H1 (cell line): ENCODE data around the gene NLRP3.

Source experiments
- CBX5 ChIP-seq: fragments of 300-800, 300-1000 bp; sonication (generic); IDR thresholded peaks from 2 replicates; pipeline ENCODE4 v1.7.1; 2016; ENCODE audit warnings: antibody characterized with exemption, low read length, low read depth
- CHD1 ChIP-seq: IDR thresholded peaks from 2 replicates; pipeline ENCODE4 v1.6.1; 2012; ENCODE audit warnings: low read depth, low read length, improper control_type of control experiment
- JUND ChIP-seq: IDR thresholded peaks from 2 replicates; pipeline ENCODE4 v1.6.1; 2011; ENCODE audit warnings: mild to moderate bottlenecking, improper control_type of control experiment, low read length
- MAFK ChIP-seq: IDR thresholded peaks from 2 replicates; pipeline ENCODE4 v1.6.1; 2012; ENCODE audit warnings: low read depth, mild to moderate bottlenecking, improper control_type of control experiment, low read length
- NRF1 ChIP-seq: IDR thresholded peaks from 2 replicates; pipeline ENCODE4 v1.6.1; 2011; ENCODE audit warnings: mild to moderate bottlenecking, low read depth, low read length, improper control_type of control experiment
- RAD21 ChIP-seq, 2 experiments: IDR thresholded peaks in 1 of 2; conservative IDR thresholded peaks in 1 of 2; 2 replicates each; pipeline ENCODE4 v1.6.1; 2011; ENCODE audit warnings: low read depth in 2 of 2, low read length in 2 of 2, improper control_type of control experiment in 1 of 2, inconsistent platforms in 1 of 2, mild to moderate bottlenecking in 1 of 2, moderate library complexity in 1 of 2
- SIN3A ChIP-seq, 2 experiments: IDR thresholded peaks in 1 of 2; conservative IDR thresholded peaks in 1 of 2; 2 replicates each; pipeline ENCODE4 v1.6.1; 2011 to 2012; ENCODE audit warnings: low read length in 2 of 2, improper control_type of control experiment in 1 of 2, low read depth in 1 of 2, mild to moderate bottlenecking in 1 of 2
- SRF ChIP-seq: IDR thresholded peaks from 2 replicates; pipeline ENCODE4 v1.6.1; 2011; ENCODE audit warnings: mild to moderate bottlenecking, low read depth, low read length, moderate library complexity
- TAF1 ChIP-seq: IDR thresholded peaks from 2 replicates; pipeline ENCODE4 v1.6.1; 2011; ENCODE audit warnings: mild to moderate bottlenecking, low read depth, low read length
- TEAD4 ChIP-seq: IDR thresholded peaks from 2 replicates; pipeline ENCODE4 v1.6.1; 2012; ENCODE audit warnings: low read depth, low read length, inconsistent platforms, mixed read lengths
- YY1 ChIP-seq: IDR thresholded peaks from 2 replicates; pipeline ENCODE4 v1.6.1; 2011; ENCODE audit warnings: low read depth, mild to moderate bottlenecking, low read length
- TF ChIP-seq, protein P1 (sequence below), 3 experiments: IDR thresholded peaks; 1 replicate in 2 of 3; 2 replicates in 1 of 3; pipeline versions ENCODE4 v1.5.1 to v1.6.1; 2011; ENCODE audit warnings: low read length in 3 of 3, mild to moderate bottlenecking in 3 of 3, inconsistent platforms in 2 of 3, low read depth in 1 of 3, moderate library complexity in 1 of 3; ENCODE audit not compliant: insufficient read depth in 1 of 3; ENCODE audit errors: control extremely low read depth in 1 of 3
- TF ChIP-seq, protein P2 (sequence below): IDR thresholded peaks from 2 replicates; pipeline ENCODE4 v1.6.1; 2012; ENCODE audit warnings: inconsistent platforms
- TF ChIP-seq, protein P3 (sequence below): IDR thresholded peaks from 2 replicates; pipeline ENCODE4 v1.6.1; 2012; ENCODE audit warnings: low read length, inconsistent platforms

DNA sequence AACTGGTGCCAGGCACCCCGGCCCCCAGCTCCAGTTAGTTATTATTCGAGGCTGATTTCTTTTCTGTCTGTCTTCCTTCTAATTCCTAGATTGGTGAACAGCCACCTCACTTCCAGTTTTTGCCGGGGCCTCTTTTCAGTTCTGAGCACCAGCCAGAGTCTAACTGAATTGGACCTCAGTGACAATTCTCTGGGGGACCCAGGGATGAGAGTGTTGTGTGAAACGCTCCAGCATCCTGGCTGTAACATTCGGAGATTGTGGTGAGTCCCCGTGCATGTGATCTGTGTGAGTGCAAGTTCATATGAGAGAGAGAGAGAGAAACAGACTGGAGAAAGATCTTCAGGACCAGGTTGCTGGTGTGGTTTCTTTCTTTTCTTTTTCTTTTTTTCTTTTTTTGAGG is 13.5 kb downstream of the NLRP3 start:
- TF ChIP-seq SRF, result no peak
- TF ChIP-seq, protein P1, sequence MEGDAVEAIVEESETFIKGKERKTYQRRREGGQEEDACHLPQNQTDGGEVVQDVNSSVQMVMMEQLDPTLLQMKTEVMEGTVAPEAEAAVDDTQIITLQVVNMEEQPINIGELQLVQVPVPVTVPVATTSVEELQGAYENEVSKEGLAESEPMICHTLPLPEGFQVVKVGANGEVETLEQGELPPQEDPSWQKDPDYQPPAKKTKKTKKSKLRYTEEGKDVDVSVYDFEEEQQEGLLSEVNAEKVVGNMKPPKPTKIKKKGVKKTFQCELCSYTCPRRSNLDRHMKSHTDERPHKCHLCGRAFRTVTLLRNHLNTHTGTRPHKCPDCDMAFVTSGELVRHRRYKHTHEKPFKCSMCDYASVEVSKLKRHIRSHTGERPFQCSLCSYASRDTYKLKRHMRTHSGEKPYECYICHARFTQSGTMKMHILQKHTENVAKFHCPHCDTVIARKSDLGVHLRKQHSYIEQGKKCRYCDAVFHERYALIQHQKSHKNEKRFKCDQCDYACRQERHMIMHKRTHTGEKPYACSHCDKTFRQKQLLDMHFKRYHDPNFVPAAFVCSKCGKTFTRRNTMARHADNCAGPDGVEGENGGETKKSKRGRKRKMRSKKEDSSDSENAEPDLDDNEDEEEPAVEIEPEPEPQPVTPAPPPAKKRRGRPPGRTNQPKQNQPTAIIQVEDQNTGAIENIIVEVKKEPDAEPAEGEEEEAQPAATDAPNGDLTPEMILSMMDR (IDR thresholded peaks at IDR 0.05; ENCODE audit: control extremely low read depth in 1 of 3, insufficient read depth in 1 of 3, low read depth in 1 of 3, low read length in 3 of 3), result no peak
- TF ChIP-seq TAF1, result no peak
- TF ChIP-seq CHD1, result no peak
- TF ChIP-seq JUND, result no peak
- TF ChIP-seq, protein P2, sequence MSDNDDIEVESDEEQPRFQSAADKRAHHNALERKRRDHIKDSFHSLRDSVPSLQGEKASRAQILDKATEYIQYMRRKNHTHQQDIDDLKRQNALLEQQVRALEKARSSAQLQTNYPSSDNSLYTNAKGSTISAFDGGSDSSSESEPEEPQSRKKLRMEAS, result no peak
- TF ChIP-seq, protein P3, sequence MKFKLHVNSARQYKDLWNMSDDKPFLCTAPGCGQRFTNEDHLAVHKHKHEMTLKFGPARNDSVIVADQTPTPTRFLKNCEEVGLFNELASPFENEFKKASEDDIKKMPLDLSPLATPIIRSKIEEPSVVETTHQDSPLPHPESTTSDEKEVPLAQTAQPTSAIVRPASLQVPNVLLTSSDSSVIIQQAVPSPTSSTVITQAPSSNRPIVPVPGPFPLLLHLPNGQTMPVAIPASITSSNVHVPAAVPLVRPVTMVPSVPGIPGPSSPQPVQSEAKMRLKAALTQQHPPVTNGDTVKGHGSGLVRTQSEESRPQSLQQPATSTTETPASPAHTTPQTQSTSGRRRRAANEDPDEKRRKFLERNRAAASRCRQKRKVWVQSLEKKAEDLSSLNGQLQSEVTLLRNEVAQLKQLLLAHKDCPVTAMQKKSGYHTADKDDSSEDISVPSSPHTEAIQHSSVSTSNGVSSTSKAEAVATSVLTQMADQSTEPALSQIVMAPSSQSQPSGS, result no peak
- TF ChIP-seq NRF1, result no peak
- no peak for TF ChIP-seq TEAD4
- no peak for TF ChIP-seq CBX5
- no peak for TF ChIP-seq YY1
- TF ChIP-seq MAFK, result no peak
- TF ChIP-seq RAD21 (IDR thresholded peaks at IDR 0.05 in 1 of 2, conservative IDR thresholded peaks at IDR 0.05 in 1 of 2; ENCODE audit: low read depth in 2 of 2, low read length in 2 of 2), result no peak
- no peak for TF ChIP-seq SIN3A (conservative IDR thresholded peaks at IDR 0.05 in 1 of 2, IDR thresholded peaks at IDR 0.05 in 1 of 2; ENCODE audit: low read depth in 1 of 2, low read length in 2 of 2)
